Heart left ventricle (tissue), 16 donors: ENCODE data around the gene CTAG1A. TPM values are rescaled to one million over a fixed set of nuclear protein-coding genes. Genes with fewer than 3 reads are reported as not detected.
"Not testable (repeated sequence)": the region's sequence is repeated elsewhere in the genome, so short reads cannot be mapped to it uniquely, and the experiment has no call there.

Experiments used
- ATAC-seq, 4 donors: fragments of 200-7000 bp; cut with Tn5 transposase; one replicate each; pipeline ENCODE4 v1.9.1; 2020 to 2022; ENCODE audit warnings: moderate library complexity in 4 of 4, mild to moderate bottlenecking in 3 of 4, moderate number of reproducible peaks in 1 of 4
- DNase-seq, 5 donors: peaks; one replicate each; pipeline ENCODE4 v3.0.0-alpha.2; 2020
- H3K27ac ChIP-seq, 12 donors: fragments of 200-600 bp; sonication (generic) in 4 of 12; one replicate each; pipeline versions ENCODE4 v1.5.0 to v1.8.0; 2016 to 2022; ENCODE audit warnings: mild to moderate bottlenecking in 2 of 12
- H3K27me3 ChIP-seq, 9 donors: fragments of 200-600 bp; sonication (generic) in 2 of 9; one replicate each; pipeline versions ENCODE4 v1.5.1 to v1.8.0; 2016 to 2022; ENCODE audit warnings: mild to moderate bottlenecking in 3 of 9
- H3K36me3 ChIP-seq, 9 donors: fragments of 200-600 bp; sonication (generic) in 2 of 9; one replicate each; pipeline versions ENCODE4 v1.5.0 to v1.8.0; 2018 to 2022; ENCODE audit warnings: mild to moderate bottlenecking in 2 of 9
- H3K4me1 ChIP-seq, 12 donors: fragments of 200-600 bp; sonication (generic) in 4 of 12; one replicate each; pipeline versions ENCODE4 v1.5.0 to v1.8.0; 2016 to 2022; ENCODE audit warnings: mild to moderate bottlenecking in 3 of 12
- H3K4me3 ChIP-seq, 12 donors: fragments of 200-600 bp; sonication (generic) in 4 of 12; one replicate each; pipeline versions ENCODE4 v1.5.0 to v1.8.0; 2017 to 2022; ENCODE audit warnings: mild to moderate bottlenecking in 9 of 12, moderate library complexity in 4 of 12
- H3K9me3 ChIP-seq, 12 donors: fragments of 200-600 bp; sonication (generic) in 4 of 12; one replicate each; pipeline versions ENCODE4 v1.5.0 to v1.8.0; 2016 to 2022; ENCODE audit warnings: mild to moderate bottlenecking in 1 of 12
- WGBS, 4 donors: extraction: QIAGEN DNeasy Blood & Tissue Kit in 2 of 4; methylation state at CpG; one replicate each; pipeline versions ENCODE4 v1.1.5 to v1.1.7; 2013 to 2018; 5-methylcytosine and 5-hydroxymethylcytosine counted together
- intact Hi-C, 10 donors: fragments of 100-400 bp; cut with DNase I; formaldehyde crosslinking; loops; one replicate each; pipeline versions ENCODE4 v1.11.1 to v1.14.2; 2022
- polyA plus RNA-seq, 2 donors: library from polyadenylated mRNA; stranded (reverse); fragments of 200-250 nt; gene quantifications; one replicate each; pipeline ENCODE4 v1.2.3, GENCODE V29; 2013
- total RNA-seq, 9 donors: library from RNA; depleted of rRNA in 2 of 9; stranded (reverse); fragments of >200 nt in 2 of 9; fragmentation: NEBNext Ultra II Directional in 3 of 9; extraction: Animal tissue kit (Norgen Biotek cat#: 25700) in 3 of 9; gene quantifications; one replicate each; pipeline versions ENCODE4 v1.1.0 to v1.2.4, GENCODE V29; 2016 to 2023
- donor health status: ischemic (EF 13 %, LVEDD 7.1; RV severe dilation, severe dysfunction).
- donor health status: healthy with polysubstance abuse.
- donor health status: DM: no; HTN: yes; CAD: no.
- donor health status: DM: no; HTN: no; CAD: no.
- donor health status: ischemic (EF 25% LVEDD 6.9; RV normal size, moderate dysfunction).
- donor health status: ischemic (EF 25% LVEDD 5.7; RV mildly dilated, moderate dysfunction).
- donor health status: healthy.
- donor health status: DM: yes; HTN: yes; CAD: no.
- donor health status: ischemic (EF 35%, LVEDD 5.7; RV mildly dilated, moderate dysfunction).
- donor health status: nonischemic (EF 11% LVEDD 7.7; RV severe dilation, severe dysfunction).
- donor health status: DM: yes; HTN: yes; CAD: no.
- donor health status: PGD.
- donor health status: ischemic (EF 29% LVEDD 5.4; RV normal size, mild dysfunction).
- donor health status: nonischemic (EF 23%, LVEDD 6.1; RV moderate dilation, normal function).

Gene CTAG1A
- total and polyA plus RNA-seq, 11 donors = not detected

DNA sequence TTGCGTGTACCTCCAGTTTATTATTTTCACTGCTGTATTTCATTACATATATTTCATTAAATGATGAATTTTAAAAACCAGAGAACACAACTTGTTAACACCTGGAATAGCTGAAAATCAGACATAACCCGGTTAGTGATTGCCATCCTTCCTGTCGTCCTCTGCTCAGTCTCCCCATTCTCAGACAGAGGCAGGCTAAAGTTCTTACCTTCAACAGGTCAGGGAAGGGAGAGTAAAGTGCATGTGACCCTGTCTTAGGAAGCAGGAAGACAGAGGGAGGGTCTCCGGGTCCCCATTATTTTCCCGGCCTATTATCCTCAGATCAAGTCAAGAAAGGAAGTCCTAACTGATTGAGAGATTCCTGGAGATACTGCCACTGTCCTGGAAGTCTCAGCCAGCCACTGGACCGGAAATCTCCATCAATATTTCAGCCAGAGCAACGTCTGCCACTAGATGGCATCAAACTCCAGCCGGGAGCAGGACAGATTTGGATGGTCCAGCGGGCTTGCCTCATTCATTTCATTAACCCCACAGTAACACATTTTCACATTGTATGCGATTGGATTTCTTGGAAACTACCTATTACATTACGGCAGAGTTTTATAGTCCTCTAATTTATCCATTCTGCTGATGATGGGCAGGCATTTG, 36.0 kb downstream of the CTAG1A start:
- DNase-seq, H3K36me3 ChIP-seq, H3K27ac ChIP-seq, H3K4me1 ChIP-seq, intact Hi-C loops, H3K27me3 ChIP-seq, H3K4me3 ChIP-seq, H3K9me3 ChIP-seq: not testable (repeated sequence)
- ATAC-seq = peak in 3 of 4 donors; percentile 63 to 83 (median 72)
- 7 to 19% (median 15%) methylated on average over 3 of the region's 11 CpGs; no CpG with 5 or more reads in 1 of the 4 donors for WGBS, 4 donors

- H3K9me3 ChIP-seq, H3K36me3 ChIP-seq, H3K4me1 ChIP-seq, H3K27ac ChIP-seq, DNase-seq, intact Hi-C loops, H3K4me3 ChIP-seq, H3K27me3 ChIP-seq: not testable (repeated sequence)
- WGBS, 4 donors = no CpG with 5 or more reads among the region's 5 CpGs
- peak in 3 of 4 donors; percentile 65 to 71 (median 66) for ATAC-seq
Observed at GRCh38 chrX:154628960-154629359, 44.0 kb downstream of the CTAG1A start.

DNA sequence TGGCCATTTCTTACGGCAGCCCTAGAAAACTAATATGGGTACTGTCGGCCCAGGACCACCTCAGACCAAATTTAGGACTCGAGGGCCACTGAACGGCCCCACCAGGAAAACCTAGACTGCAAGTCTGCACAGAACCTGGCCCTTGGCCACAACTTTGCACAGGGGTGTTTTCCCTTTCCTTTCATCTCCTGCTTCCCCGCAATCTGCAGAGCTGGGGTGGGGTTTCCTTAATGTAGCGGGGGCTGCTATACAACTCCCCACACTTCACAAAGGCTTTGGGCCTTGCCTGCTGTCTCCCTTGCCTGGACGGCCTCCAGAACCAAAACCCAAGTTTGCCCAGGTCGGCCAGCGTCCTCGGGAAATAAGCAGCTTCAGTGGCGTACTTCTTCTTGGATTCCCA, 46.0 kb downstream of the CTAG1A start:
- H3K9me3 ChIP-seq, DNase-seq, H3K4me1 ChIP-seq, H3K27me3 ChIP-seq, intact Hi-C loops, H3K27ac ChIP-seq, H3K4me3 ChIP-seq, ATAC-seq, H3K36me3 ChIP-seq: not testable (repeated sequence)
- no CpG with 5 or more reads among the region's 11 CpGs for WGBS, 4 donors

GRCh38 chrX:154633661-154634060, 48.7 kb downstream of the CTAG1A start:
- ATAC-seq, DNase-seq, H3K4me1 ChIP-seq, H3K9me3 ChIP-seq, H3K4me3 ChIP-seq, H3K27ac ChIP-seq, H3K36me3 ChIP-seq, intact Hi-C loops, H3K27me3 ChIP-seq: not testable (repeated sequence)
- WGBS, 4 donors = no CpG with 5 or more reads among the region's 11 CpGs

Other genes with a start within 250 kb of the CTAG1A start
- gene FLNA, start 210.5 kb upstream of the CTAG1A start, total RNA-seq = 100 to 1,000 TPM; 155 to 465 (median 234) TPM
- 100 to 1,000 TPM; 226 to 274 TPM for gene FLNA, start 210.5 kb upstream of the CTAG1A start, polyA plus RNA-seq
- gene EMD, start 205.8 kb upstream of the CTAG1A start, total RNA-seq = 10 to 100 TPM; 37.6 to 76.8 (median 52.8) TPM
- 100 to 1,000 TPM in 1 of 2 donors, 10 to 100 TPM in 1; 71.9 to 152 TPM for gene EMD, start 205.8 kb upstream of the CTAG1A start, polyA plus RNA-seq
- 1,000 to 10,000 TPM; 1,381 to 3,072 (median 2,052) TPM for gene RPL10, start 186.8 kb upstream of the CTAG1A start, total RNA-seq
- 1,000 to 10,000 TPM; 2,362 to 5,995 TPM for gene RPL10, start 186.8 kb upstream of the CTAG1A start, polyA plus RNA-seq
- gene DNASE1L1, start 175.9 kb upstream of the CTAG1A start, total RNA-seq = 100 to 1,000 TPM in 2 of 9 donors, 10 to 100 TPM in 7; 26.7 to 117 (median 43.8) TPM
- 10 to 100 TPM; 27.7 to 57.1 TPM for gene DNASE1L1, start 175.9 kb upstream of the CTAG1A start, polyA plus RNA-seq
- gene TAFAZZIN, start 173.6 kb upstream of the CTAG1A start, total RNA-seq = 10 to 100 TPM; 29.1 to 38.6 (median 34.5) TPM
- gene TAFAZZIN, start 173.6 kb upstream of the CTAG1A start, polyA plus RNA-seq = 10 to 100 TPM; 27.2 to 51.1 TPM
- gene ATP6AP1, start 156.5 kb upstream of the CTAG1A start, total RNA-seq = 100 to 1,000 TPM in 2 of 9 donors, 10 to 100 TPM in 7; 67.7 to 127 (median 84.2) TPM
- gene ATP6AP1, start 156.5 kb upstream of the CTAG1A start, polyA plus RNA-seq = 100 to 1,000 TPM in 1 of 2 donors, 10 to 100 TPM in 1; 33.8 to 111 TPM
- gene GDI1, start 148.0 kb upstream of the CTAG1A start, total RNA-seq = 100 to 1,000 TPM in 2 of 9 donors, 10 to 100 TPM in 7; 73.6 to 105 (median 92.2) TPM
- gene GDI1, start 148.0 kb upstream of the CTAG1A start, polyA plus RNA-seq = 100 to 1,000 TPM in 1 of 2 donors, 10 to 100 TPM in 1; 77.1 to 152 TPM
- 10 to 100 TPM; 27.7 to 65.1 (median 41.2) TPM for gene FAM50A, start 141.0 kb upstream of the CTAG1A start, total RNA-seq
- 100 to 1,000 TPM; 118 to 119 TPM for gene FAM50A, start 141.0 kb upstream of the CTAG1A start, polyA plus RNA-seq
- 10 to 100 TPM in 7 of 9 donors, 1 to 10 TPM in 2; 4.7 to 46.6 (median 15.3) TPM for gene PLXNA3, start 126.9 kb upstream of the CTAG1A start, total RNA-seq
- gene PLXNA3, start 126.9 kb upstream of the CTAG1A start, polyA plus RNA-seq = 10 to 100 TPM in 1 of 2 donors, 1 to 10 TPM in 1; 8.7 to 12.2 TPM
- gene LAGE3, start 105.9 kb upstream of the CTAG1A start, total RNA-seq = 10 to 100 TPM; 16.2 to 23.6 (median 18.9) TPM
- gene LAGE3, start 105.9 kb upstream of the CTAG1A start, polyA plus RNA-seq = 10 to 100 TPM; 15.1 to 26.8 TPM
- 10 to 100 TPM; 40.6 to 92.8 (median 53.7) TPM for gene UBL4A, start 98.5 kb upstream of the CTAG1A start, total RNA-seq
- 10 to 100 TPM; 34.6 to 72.8 TPM for gene UBL4A, start 98.5 kb upstream of the CTAG1A start, polyA plus RNA-seq
- gene SLC10A3, start 94.5 kb upstream of the CTAG1A start, total RNA-seq = 10 to 100 TPM in 8 of 9 donors, 1 to 10 TPM in 1; 8.3 to 33.3 (median 15.5) TPM
- 10 to 100 TPM; 12.2 to 50.6 TPM for gene SLC10A3, start 94.5 kb upstream of the CTAG1A start, polyA plus RNA-seq
- 10 to 100 TPM; 36.2 to 82.6 (median 48.6) TPM for gene FAM3A, start 68.9 kb upstream of the CTAG1A start, total RNA-seq
- gene FAM3A, start 68.9 kb upstream of the CTAG1A start, polyA plus RNA-seq = 10 to 100 TPM; 66.1 to 72.2 TPM
- gene G6PD, start 38.3 kb upstream of the CTAG1A start, total RNA-seq = 10 to 100 TPM in 5 of 9 donors, 1 to 10 TPM in 4; 7.2 to 41.3 (median 11.2) TPM
- gene G6PD, start 38.3 kb upstream of the CTAG1A start, polyA plus RNA-seq = 10 to 100 TPM in 1 of 2 donors, 1 to 10 TPM in 1; 5.9 to 20.5 TPM
- gene IKBKG, start 37.5 kb upstream of the CTAG1A start, total RNA-seq = 10 to 100 TPM in 8 of 9 donors, 1 to 10 TPM in 1; 7.1 to 25.4 (median 15.3) TPM
- 10 to 100 TPM; 13.0 to 29.4 TPM for gene IKBKG, start 37.5 kb upstream of the CTAG1A start, polyA plus RNA-seq
- not detected for gene CTAG1B, start 34.1 kb downstream of the CTAG1A start, total RNA-seq
- gene CTAG1B, start 34.1 kb downstream of the CTAG1A start, polyA plus RNA-seq = not detected
- gene CTAG2, start 68.4 kb downstream of the CTAG1A start, total RNA-seq = under 1 TPM in 1 of 9 donors, not detected in 8; 0.61 TPM
- gene CTAG2, start 68.4 kb downstream of the CTAG1A start, polyA plus RNA-seq = not detected
- 10 to 100 TPM; 11.5 to 29.0 (median 18.6) TPM for gene GAB3, start 165.9 kb downstream of the CTAG1A start, total RNA-seq
- gene GAB3, start 165.9 kb downstream of the CTAG1A start, polyA plus RNA-seq = 10 to 100 TPM in 1 of 2 donors, 1 to 10 TPM in 1; 7.2 to 12.3 TPM
- 10 to 100 TPM; 12.9 to 31.0 (median 23.6) TPM for gene DKC1, start 177.7 kb downstream of the CTAG1A start, total RNA-seq
- gene DKC1, start 177.7 kb downstream of the CTAG1A start, polyA plus RNA-seq = 10 to 100 TPM; 13.7 to 31.9 TPM
- gene MPP1, start 220.4 kb downstream of the CTAG1A start, total RNA-seq = 10 to 100 TPM; 17.7 to 73.2 (median 39.1) TPM
- 10 to 100 TPM; 18.5 to 20.9 TPM for gene MPP1, start 220.4 kb downstream of the CTAG1A start, polyA plus RNA-seq
- gene SMIM9, start 249.5 kb downstream of the CTAG1A start, total RNA-seq = under 1 TPM in 2 of 9 donors, not detected in 7; 0.29 to 0.32 TPM
- gene SMIM9, start 249.5 kb downstream of the CTAG1A start, polyA plus RNA-seq = not detected